ENCODE results near the gene C1QL3. TPM values are rescaled to one million over a fixed set of nuclear protein-coding genes. Genes with fewer than 3 reads are reported as not detected.

Gene C1QL3
- total and polyA plus RNA-seq, 10 of the 15 experiments (the other 5 are each of a cell fraction or from before 2014, with no cell fraction given): 0.03 to 1.2 (median 0.50) TPM

- Histone ChIP-seq H3K9me3 (replicated peaks; ENCODE audit: control insufficient read depth, insufficient read depth, low read length) (no peaks in the 10 kb centered on the region), H3K4me2 (ENCODE audit: control insufficient read depth, insufficient read depth) (no peak overlapping the region), H3K4me1 (ENCODE audit: control insufficient read depth, insufficient read depth, low read length) (no peaks in the 10 kb centered on the region), H3K27me3 (replicated peaks in 1 of 2; ENCODE audit: control insufficient read depth in 2 of 2, insufficient read depth in 2 of 2, low read length in 1 of 2) (no peaks in the 10 kb centered on the region), H3K9ac (ENCODE audit: control insufficient read depth, insufficient read depth, low read length) (no peak overlapping the region), H3K79me2 (ENCODE audit: control insufficient read depth, insufficient read depth, low read length) (no peaks in the 10 kb centered on the region), H2AFZ (ENCODE audit: control insufficient read depth, low read depth, low read length) (no peak overlapping the region), H4K20me1 (ENCODE audit: control insufficient read depth, insufficient read depth) (no peaks in the 10 kb centered on the region), H3K27ac (ENCODE audit: control insufficient read depth, insufficient read depth) (no peak overlapping the region), H3K4me3 (no peak overlapping the region), H3K36me3 (ENCODE audit: control insufficient read depth in 2 of 2, insufficient read depth in 2 of 2, low read length in 1 of 2) (no peaks in the 10 kb centered on the region; a peak in 1 of 4 replicates)
- FAIRE-seq (no peak), DNase-seq (ENCODE audit: low read depth, low spot score) (no peak), ATAC-seq (no peak)
- in situ Hi-C loops (cut with MboI) (no loop called here), intact Hi-C loops (cut with micrococcal nuclease; ENCODE audit: unreplicated experiment) (no loop called here)
- RAD21 ChIA-PET (ENCODE audit: unreplicated experiment): interaction anchor here (0.8 to 1.5 kb wide), 2 partner anchors 9 to 102 kb away, joined by 3 read pairs; no protein-coding TSS in a partner anchor
- SMC1A ChIA-PET (ENCODE audit: uncharacterized antibody, unreplicated experiment): interaction anchor here (0.9 to 1.8 kb wide), 3 partner anchors 9 to 35 kb away, joined by 3 to 5 read pairs (median 3); no protein-coding TSS in a partner anchor
- POLR2A ChIA-PET: no interaction called here
- WGBS (ENCODE audit: insufficient coverage, insufficient replicate concordance, low lambda C conversion rate, missing lambda C conversion rate): 71% methylated on average over 5 of the region's 5 CpGs
- BruUV-seq (replicated peaks): no TSS peak
- TF ChIP-seq NFXL1 (IDR thresholded peaks at IDR 0.05; ENCODE audit: borderline replicate concordance) (no peak), CHD1 (IDR thresholded peaks at IDR 0.05; ENCODE audit: low read depth, low read length) (no peak), BRCA1 (IDR thresholded peaks at IDR 0.05; ENCODE audit: low read depth, low read length) (no peak), IRF4 (IDR thresholded peaks at IDR 0.05; ENCODE audit: low read depth, low read length) (no peak), NR2F1 (conservative IDR thresholded peaks at IDR 0.05) (no peak), GABPA (IDR thresholded peaks at IDR 0.05; ENCODE audit: low read depth) (no peak), ZNF622 (IDR thresholded peaks at IDR 0.05) (no peak), SKIL (IDR thresholded peaks at IDR 0.05; ENCODE audit: low read depth, poor library complexity, severe bottlenecking) (no peak), RBBP5 (conservative IDR thresholded peaks at IDR 0.05) (no peak), KLF5 (IDR thresholded peaks at IDR 0.05; ENCODE audit: partially characterized antibody) (no peak), RCOR1 (conservative IDR thresholded peaks at IDR 0.05; ENCODE audit: low read depth, low read length) (no peak), TARDBP (IDR thresholded peaks at IDR 0.05; ENCODE audit: borderline replicate concordance) (no peak), NFYB (IDR thresholded peaks at IDR 0.05; ENCODE audit: insufficient read depth, low read depth, low read length) (no peak)
- CTCF ChIA-PET: interaction anchor here (1.0 kb wide), 1 partner anchor 10 kb away, joined by 4 read pairs; no protein-coding TSS in a partner anchor
These were observed 40.5 kb downstream of the C1QL3 start for GRCh38 chr10:16481052-16481728.

Measured in GM12878 (cell line).